ENCODE measurements around the gene C11orf86.

DNA sequence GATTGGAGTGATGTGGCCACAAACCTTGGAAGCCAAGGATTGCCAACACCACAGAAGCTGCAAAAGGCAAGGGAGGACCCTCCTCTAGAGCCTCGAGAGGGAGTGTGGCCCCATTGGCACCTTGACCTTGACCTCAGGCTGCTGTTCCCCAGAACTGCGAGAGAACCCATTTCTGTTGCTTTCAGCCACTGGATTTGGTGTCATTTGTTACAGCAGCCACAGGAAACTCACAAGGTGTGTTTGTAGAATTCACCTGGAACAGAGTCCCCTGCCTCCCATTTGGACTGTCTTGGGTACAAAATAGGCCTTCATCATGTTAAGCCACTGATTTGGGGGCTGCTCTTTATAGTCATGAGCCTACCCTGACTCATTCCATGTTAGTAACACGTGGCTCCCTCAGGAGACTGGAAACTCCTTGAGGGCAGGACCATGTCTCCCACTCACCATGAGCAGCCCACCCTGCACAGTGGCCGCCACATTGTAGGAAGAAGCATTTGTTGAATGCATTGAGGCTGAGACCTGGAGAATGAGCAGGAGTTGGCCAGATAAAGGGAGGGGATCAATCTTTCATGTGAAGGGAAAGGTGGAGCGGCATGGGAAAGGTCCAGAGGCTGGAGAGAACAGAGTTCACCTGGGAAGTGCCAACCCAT lies 8.3 kb downstream of the C11orf86 start:
- TF ChIP-seq JUND (IDR thresholded peaks at IDR 0.05; ENCODE audit: low read depth, low read length) (no peak), GABPA (IDR thresholded peaks at IDR 0.05; ENCODE audit: low read depth) (no peak)
